RWPE2 (cell line): ENCODE data around the gene IQGAP2.

Experiments used
- ATAC-seq: fragments of 200-7000 bp; cut with Tn5 transposase; 3 replicates; pipeline ENCODE4 v1.9.1; 2021; ENCODE audit warnings: low read depth
- DNase-seq: peaks from one replicate; pipeline ENCODE4 v3.0.0-alpha.2; 2020; ENCODE audit warnings: low spot score
- H3K27ac ChIP-seq: fragments of 450-650 bp; 2 replicates; pipeline ENCODE4 v1.5.1; 2017; ENCODE audit warnings: mild to moderate bottlenecking; ENCODE audit not compliant: poor library complexity, severe bottlenecking
- H3K27me3 ChIP-seq: fragments of 250-450 bp; sonication (Bioruptor Pico); 2 replicates; pipeline ENCODE4 v1.5.1; 2021; ENCODE audit warnings: mild to moderate bottlenecking, moderate library complexity; ENCODE audit not compliant: insufficient read depth, poor library complexity, severe bottlenecking
- H3K36me3 ChIP-seq: fragments of 250-450 bp; sonication (Bioruptor Pico); 2 replicates; pipeline ENCODE4 v1.5.1; 2020; ENCODE audit warnings: low read depth, mild to moderate bottlenecking, moderate library complexity
- H3K4me1 ChIP-seq: fragments of 250-450 bp; sonication (Bioruptor Pico); 2 replicates; pipeline ENCODE4 v1.5.1; 2021; ENCODE audit warnings: mild to moderate bottlenecking, moderate library complexity; ENCODE audit not compliant: insufficient read depth, poor library complexity, severe bottlenecking
- H3K4me3 ChIP-seq: fragments of 250-450 bp; sonication (Bioruptor Pico); 2 replicates; pipeline ENCODE4 v1.5.1; 2021; ENCODE audit warnings: mild to moderate bottlenecking, moderate library complexity; ENCODE audit not compliant: severe bottlenecking
- H3K9me3 ChIP-seq: fragments of 250-450 bp; sonication (Bioruptor Pico); 2 replicates; pipeline ENCODE4 v1.5.1; 2021; ENCODE audit warnings: mild to moderate bottlenecking, moderate library complexity; ENCODE audit not compliant: severe bottlenecking
- TF ChIP-seq, protein P1 (sequence below): fragments of 450-650 bp; IDR thresholded peaks from one replicate; pipeline ENCODE4 v1.5.1; 2017; ENCODE audit warnings: mild to moderate bottlenecking, moderate library complexity; ENCODE audit not compliant: poor library complexity, severe bottlenecking

Gene IQGAP2

DNA sequence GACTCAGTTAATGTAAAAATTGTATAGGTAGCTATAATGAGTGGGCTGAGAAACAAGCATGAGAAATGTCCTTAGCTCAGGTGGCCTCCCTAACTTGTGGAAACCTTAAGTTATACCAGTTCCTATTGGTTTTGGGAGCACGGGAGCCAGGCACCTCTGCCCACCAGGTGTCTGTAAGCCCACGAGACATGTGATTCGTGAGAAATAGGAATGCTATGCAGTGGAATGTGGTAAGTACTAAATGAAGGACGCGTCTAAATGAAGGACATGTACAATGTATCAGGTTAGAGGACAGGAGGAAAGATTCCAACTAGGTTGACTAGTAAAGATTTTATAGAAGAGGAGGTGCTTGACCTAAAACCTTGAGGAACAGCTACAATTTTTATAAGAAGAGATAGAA lies 266.2 kb downstream of the IQGAP2 start:
- TF ChIP-seq, protein P1, sequence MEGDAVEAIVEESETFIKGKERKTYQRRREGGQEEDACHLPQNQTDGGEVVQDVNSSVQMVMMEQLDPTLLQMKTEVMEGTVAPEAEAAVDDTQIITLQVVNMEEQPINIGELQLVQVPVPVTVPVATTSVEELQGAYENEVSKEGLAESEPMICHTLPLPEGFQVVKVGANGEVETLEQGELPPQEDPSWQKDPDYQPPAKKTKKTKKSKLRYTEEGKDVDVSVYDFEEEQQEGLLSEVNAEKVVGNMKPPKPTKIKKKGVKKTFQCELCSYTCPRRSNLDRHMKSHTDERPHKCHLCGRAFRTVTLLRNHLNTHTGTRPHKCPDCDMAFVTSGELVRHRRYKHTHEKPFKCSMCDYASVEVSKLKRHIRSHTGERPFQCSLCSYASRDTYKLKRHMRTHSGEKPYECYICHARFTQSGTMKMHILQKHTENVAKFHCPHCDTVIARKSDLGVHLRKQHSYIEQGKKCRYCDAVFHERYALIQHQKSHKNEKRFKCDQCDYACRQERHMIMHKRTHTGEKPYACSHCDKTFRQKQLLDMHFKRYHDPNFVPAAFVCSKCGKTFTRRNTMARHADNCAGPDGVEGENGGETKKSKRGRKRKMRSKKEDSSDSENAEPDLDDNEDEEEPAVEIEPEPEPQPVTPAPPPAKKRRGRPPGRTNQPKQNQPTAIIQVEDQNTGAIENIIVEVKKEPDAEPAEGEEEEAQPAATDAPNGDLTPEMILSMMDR, result no peak
- no peaks in the 10 kb centered on the region for H3K27me3 ChIP-seq
- ATAC-seq, result peak; percentile 14; the same call in 1 of the 3 replicates
- no peak overlapping the region for H3K27ac ChIP-seq
- no peak for DNase-seq
- H3K4me3 ChIP-seq, result no peak overlapping the region
- no peaks in the 10 kb centered on the region for H3K9me3 ChIP-seq
- no peaks in the 10 kb centered on the region for H3K4me1 ChIP-seq
- no peaks in the 10 kb centered on the region for H3K36me3 ChIP-seq

DNA sequence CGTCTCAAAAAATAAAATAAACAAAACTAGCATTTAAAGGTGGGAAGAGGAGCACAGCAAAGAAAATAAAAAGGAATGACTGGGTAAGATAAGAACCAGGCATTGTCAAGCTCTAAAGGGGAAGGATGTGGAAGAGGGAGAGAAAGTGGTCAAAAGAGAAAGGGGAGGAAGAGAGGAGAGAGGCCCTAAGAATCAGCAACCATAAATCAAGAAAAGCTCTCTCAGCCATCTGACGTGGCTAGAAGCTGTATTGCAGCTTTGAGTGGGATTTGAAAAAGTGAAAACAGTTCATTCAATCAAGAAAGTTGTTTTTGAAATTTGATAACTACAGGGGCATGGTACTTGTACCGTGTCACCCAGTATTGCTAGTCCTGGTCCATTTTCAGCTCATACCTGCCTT lies 267.4 kb downstream of the IQGAP2 start:
- no peaks in the 10 kb centered on the region for H3K27me3 ChIP-seq
- H3K27ac ChIP-seq, result no peak overlapping the region
- H3K36me3 ChIP-seq, result no peaks in the 10 kb centered on the region
- H3K9me3 ChIP-seq, result no peaks in the 10 kb centered on the region
- H3K4me1 ChIP-seq, result no peaks in the 10 kb centered on the region
- H3K4me3 ChIP-seq, result no peak overlapping the region
- DNase-seq (no peak), ATAC-seq (no peak)
- TF ChIP-seq, protein P1, result no peak

DNA sequence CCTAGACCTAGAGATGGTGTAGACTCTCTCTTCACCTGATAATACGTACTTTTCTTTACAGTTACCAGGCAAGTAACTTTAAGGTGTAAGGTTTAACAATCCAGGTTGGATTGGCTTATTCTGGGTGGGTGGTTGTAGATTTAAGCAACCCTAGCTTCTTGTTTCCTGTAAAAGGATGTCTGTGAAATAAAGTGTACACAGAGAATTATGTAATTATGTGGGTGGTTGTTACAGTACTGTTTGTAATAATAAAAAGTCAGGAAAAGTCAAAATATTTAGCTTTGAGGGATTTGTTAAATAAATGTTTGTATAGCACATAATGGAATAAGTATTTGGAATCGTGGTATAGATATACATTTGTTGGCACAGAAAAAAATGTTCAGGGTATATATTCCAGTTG lies 269.2 kb downstream of the IQGAP2 start:
- TF ChIP-seq, protein P1, result no peak
- Histone ChIP-seq H3K27me3 (no peaks in the 10 kb centered on the region), H3K36me3 (no peaks in the 10 kb centered on the region), H3K9me3 (no peaks in the 10 kb centered on the region), H3K27ac (no peak overlapping the region), H3K4me1 (no peaks in the 10 kb centered on the region), H3K4me3 (no peak overlapping the region)
- DNase-seq, result no peak
- no peak; the same call in 2 of the 3 replicates for ATAC-seq

DNA sequence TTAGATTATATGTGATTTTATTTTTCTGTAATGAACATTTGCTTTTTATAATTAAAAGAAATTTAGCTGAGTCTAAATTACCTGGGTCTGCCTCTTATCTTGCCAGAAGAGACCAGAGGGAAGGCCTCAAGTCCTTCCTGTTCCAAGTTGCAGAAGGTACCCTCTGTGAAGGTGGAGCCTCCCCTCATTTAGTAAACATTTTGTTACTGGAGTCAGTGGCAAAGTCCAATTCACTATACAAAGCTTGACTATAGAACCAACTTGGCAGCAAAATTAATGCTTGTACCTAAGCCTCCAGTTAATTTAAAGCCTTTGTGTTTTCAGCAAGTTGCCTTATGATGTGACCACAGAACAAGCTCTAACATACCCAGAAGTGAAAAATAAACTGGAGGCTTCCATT lies 270.0 kb downstream of the IQGAP2 start:
- H3K4me3 ChIP-seq, result no peak overlapping the region
- ATAC-seq (no peak), DNase-seq (no peak)
- H3K9me3 ChIP-seq, result no peaks in the 10 kb centered on the region
- no peak overlapping the region for H3K27ac ChIP-seq
- no peaks in the 10 kb centered on the region for H3K27me3 ChIP-seq
- TF ChIP-seq, protein P1, result no peak
- no peaks in the 10 kb centered on the region for H3K4me1 ChIP-seq
- H3K36me3 ChIP-seq, result no peaks in the 10 kb centered on the region

DNA sequence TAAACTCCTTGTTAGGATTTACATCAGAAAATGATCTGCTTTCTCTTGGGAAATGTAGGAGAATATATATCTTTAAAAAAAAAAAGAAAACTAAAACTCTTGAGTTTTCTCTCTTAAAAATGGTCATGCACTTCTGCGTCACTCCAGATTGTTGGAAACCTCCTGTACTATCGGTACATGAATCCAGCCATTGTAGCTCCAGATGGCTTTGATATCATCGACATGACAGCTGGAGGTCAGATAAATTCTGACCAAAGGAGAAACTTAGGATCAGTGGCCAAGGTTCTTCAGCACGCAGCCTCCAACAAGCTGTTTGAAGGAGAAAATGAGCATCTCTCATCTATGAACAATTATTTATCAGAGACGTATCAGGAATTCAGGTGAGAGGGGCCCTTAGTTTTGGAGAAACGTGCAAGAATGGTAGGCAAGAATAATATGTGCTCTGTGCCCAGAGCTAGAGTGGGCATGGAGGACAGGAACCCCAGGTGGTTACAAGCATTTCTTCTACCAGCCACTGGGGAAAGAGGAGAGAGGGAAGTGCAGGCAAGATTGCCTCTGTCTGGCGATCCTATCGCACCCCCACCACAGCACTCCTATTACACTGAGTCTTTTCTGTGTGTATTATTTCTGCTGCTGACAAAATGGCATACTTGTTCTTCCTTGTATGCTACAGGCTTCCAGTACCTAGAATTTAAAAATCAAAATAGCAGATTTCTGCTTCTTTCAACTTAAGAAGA lies 271.4 kb downstream of the IQGAP2 start:
- no peak for ATAC-seq
- no peak for DNase-seq
- Histone ChIP-seq H3K4me1 (no peaks in the 10 kb centered on the region), H3K4me3 (no peak overlapping the region), H3K36me3 (no peaks in the 10 kb centered on the region), H3K27me3 (no peaks in the 10 kb centered on the region), H3K9me3 (no peaks in the 10 kb centered on the region), H3K27ac (no peak overlapping the region)
- TF ChIP-seq, protein P1, result no peak
